HFF-Myc (cell line): ENCODE data around the gene DLD.
"Not testable (repeated sequence)": the region's sequence is repeated elsewhere in the genome, so short reads cannot be mapped to it uniquely, and the experiment has no call there.

Source experiments
- DNase-seq: peaks from one replicate; pipeline ENCODE4 v3.0.0-alpha.2; 2011; ENCODE audit warnings: low read depth; ENCODE audit errors: extremely low read depth
- H3K4me3 ChIP-seq: replicated peaks from 2 replicates; pipeline ENCODE4 v1.5.1; 2011; ENCODE audit warnings: low read depth, mild to moderate bottlenecking, control low read depth, low read length
- TF ChIP-seq, protein P1 (sequence below): IDR thresholded peaks from 2 replicates; pipeline ENCODE4 v1.5.1; 2012; ENCODE audit warnings: mild to moderate bottlenecking, low read depth, low read length, control low read depth; ENCODE audit errors: missing control alignments

DLD gene

GRCh38 chr7:107951896-107952295, 60.9 kb downstream of the DLD start:
- no peak for DNase-seq
- TF ChIP-seq, protein P1, sequence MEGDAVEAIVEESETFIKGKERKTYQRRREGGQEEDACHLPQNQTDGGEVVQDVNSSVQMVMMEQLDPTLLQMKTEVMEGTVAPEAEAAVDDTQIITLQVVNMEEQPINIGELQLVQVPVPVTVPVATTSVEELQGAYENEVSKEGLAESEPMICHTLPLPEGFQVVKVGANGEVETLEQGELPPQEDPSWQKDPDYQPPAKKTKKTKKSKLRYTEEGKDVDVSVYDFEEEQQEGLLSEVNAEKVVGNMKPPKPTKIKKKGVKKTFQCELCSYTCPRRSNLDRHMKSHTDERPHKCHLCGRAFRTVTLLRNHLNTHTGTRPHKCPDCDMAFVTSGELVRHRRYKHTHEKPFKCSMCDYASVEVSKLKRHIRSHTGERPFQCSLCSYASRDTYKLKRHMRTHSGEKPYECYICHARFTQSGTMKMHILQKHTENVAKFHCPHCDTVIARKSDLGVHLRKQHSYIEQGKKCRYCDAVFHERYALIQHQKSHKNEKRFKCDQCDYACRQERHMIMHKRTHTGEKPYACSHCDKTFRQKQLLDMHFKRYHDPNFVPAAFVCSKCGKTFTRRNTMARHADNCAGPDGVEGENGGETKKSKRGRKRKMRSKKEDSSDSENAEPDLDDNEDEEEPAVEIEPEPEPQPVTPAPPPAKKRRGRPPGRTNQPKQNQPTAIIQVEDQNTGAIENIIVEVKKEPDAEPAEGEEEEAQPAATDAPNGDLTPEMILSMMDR, result no peak
- no peak overlapping the region for H3K4me3 ChIP-seq

DNA sequence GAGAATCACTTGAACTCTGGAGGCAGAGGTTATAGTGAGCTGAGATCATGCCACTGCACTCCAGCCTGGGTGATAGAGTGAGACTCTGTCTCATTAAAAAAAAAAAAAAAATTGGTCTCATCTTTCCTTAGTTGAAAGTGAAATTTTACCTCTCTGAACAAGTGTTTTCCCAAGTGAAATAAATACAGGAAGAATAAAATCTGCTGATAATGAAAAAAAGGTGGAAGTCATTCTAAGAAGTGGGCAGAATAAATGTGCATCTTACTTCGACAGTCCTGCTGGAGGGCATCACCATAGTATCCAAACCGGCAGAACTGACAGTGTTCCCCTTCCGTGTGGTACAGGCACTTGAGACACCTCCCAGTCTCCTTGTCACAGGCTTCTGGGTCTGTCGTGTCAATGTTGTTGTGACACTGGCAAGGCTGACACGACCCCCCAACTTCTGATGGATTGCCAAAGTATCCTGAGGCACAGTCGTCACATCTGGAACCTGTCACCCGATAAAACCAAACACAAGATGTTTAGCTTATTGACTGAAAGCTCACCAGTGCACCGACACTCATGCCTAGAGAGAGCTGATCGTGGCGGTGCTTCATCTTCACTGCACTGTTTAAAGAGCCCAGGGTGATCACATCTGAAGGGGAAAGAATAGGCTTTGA, 62.4 kb downstream of the DLD start:
- H3K4me3 ChIP-seq, result no peak overlapping the region
- no peak for DNase-seq
- TF ChIP-seq, protein P1, result no peak

DNA sequence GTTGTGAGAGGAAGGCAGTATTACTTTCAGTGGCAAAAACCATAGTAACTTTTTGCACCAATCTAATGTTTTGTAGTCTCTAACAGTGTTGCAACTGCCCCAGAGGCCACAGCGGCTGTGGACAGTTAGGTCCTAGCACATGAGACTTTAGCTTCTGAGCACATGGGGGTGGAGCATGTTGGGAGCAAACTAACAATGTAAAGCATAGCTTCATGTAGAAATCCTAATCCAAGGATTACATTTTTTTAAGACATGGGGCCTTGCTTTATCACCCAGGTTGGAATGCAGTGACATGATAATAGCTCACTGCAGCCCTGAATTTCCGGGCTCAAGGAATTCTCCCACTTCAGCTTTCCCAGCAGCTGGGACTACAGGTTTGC, 62.9 kb downstream of the DLD start:
- TF ChIP-seq, protein P1, result no peak
- DNase-seq, result no peak
- no peak overlapping the region for H3K4me3 ChIP-seq

- TF ChIP-seq, protein P1, result no peak
- DNase-seq, result no peak
- H3K4me3 ChIP-seq, result no peak overlapping the region
Observed at GRCh38 chr7:107955394-107955793, 64.4 kb downstream of the DLD start.

DNA sequence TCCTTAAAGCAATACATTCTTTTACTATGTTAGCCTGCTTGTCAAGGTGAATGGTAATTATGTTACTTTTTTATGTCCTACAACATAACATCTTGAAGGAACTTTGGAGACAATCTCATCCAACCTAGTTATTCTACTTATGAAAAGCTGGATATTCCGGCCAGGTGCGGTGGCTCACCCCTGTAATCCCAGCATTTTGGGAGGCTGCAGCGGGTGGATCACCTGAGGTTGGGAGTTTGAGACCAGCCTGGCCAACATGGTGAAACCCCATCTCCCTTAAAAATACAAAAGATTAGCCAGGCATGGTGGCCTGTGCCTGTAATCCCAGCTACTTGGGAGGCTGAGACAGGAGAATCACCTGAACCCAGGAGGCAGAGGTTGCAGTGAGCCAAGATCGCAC, 66.0 kb downstream of the DLD start:
- H3K4me3 ChIP-seq, DNase-seq: not testable (repeated sequence)

DNA sequence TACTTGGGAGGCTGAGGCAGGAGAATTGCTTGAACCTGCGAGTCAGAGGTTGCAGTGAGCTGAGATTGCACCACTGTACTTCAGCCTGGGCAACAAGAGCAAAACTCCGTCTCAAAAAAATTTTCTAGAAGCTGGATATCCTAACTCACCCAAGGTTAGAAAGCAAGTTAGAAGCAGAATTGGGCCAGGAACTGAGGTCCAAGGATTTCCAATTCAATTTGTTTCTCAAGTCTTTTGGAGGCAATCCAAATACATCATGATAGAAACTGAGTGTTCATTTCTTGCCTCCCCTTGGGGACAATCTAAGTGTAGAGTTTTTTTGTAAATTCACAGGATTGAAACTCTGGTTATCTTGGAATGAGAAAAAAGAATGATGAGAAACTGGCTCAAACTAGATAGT, 66.5 kb downstream of the DLD start:
- no peak for DNase-seq
- no peak overlapping the region for H3K4me3 ChIP-seq
- TF ChIP-seq, protein P1, result no peak

- TF ChIP-seq, protein P1, result no peak
- H3K4me3 ChIP-seq, result no peak overlapping the region
- no peak for DNase-seq
Observed at GRCh38 chr7:107958764-107959526, 68.0 kb downstream of the DLD start.
